Measurements from ENCODE around the gene GAB1. TPM values are rescaled to one million over a fixed set of nuclear protein-coding genes. Genes with fewer than 3 reads are reported as not detected.

The GAB1 gene
- total RNA-seq, 1 experiment from 2014 or later: 29.4 TPM

DNA sequence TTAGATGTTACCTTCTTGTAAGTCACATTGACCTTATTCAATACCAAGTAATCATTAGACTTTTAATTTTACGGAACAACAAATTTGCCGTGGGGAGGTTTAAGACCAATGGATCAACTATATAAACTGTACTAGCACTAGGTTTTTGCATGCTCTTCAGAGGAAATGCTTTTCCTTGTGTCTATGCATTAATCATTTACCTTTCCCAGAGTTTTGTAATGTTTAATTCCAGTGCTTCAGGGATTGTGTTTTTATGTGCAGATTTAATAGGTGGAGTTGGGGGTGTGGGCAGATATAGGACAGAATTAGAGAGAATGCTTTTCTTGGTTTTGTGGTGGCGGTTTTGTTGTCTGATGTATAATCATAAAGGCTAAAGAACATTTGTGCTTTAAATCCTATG lies 100.8 kb downstream of the GAB1 start:
- H3K27me3 ChIP-seq (ENCODE audit: insufficient read depth, low read depth): no peaks in the 10 kb centered on the region
- CTCF ChIA-PET: no interaction called here
- H3K4me2 ChIP-seq: no peak overlapping the region
- H3K4me1 ChIP-seq (replicated peaks; ENCODE audit: insufficient read depth): no peaks in the 10 kb centered on the region
- no peaks in the 10 kb centered on the region for H3K9me2 ChIP-seq (ENCODE audit: insufficient read depth)
- H3K27ac ChIP-seq: no peak overlapping the region
- H2AFZ ChIP-seq: no peak overlapping the region
- no peak for TF ChIP-seq EZH2 (IDR thresholded peaks at IDR 0.05; ENCODE audit: low read depth)
- TF ChIP-seq, protein P1, sequence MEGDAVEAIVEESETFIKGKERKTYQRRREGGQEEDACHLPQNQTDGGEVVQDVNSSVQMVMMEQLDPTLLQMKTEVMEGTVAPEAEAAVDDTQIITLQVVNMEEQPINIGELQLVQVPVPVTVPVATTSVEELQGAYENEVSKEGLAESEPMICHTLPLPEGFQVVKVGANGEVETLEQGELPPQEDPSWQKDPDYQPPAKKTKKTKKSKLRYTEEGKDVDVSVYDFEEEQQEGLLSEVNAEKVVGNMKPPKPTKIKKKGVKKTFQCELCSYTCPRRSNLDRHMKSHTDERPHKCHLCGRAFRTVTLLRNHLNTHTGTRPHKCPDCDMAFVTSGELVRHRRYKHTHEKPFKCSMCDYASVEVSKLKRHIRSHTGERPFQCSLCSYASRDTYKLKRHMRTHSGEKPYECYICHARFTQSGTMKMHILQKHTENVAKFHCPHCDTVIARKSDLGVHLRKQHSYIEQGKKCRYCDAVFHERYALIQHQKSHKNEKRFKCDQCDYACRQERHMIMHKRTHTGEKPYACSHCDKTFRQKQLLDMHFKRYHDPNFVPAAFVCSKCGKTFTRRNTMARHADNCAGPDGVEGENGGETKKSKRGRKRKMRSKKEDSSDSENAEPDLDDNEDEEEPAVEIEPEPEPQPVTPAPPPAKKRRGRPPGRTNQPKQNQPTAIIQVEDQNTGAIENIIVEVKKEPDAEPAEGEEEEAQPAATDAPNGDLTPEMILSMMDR (conservative IDR thresholded peaks at IDR 0.05): no peak
- H3F3A ChIP-seq (ENCODE audit: insufficient read depth, low read depth): no peaks in the 10 kb centered on the region
- no peak for DNase-seq
- no peaks in the 10 kb centered on the region for H4K20me1 ChIP-seq (ENCODE audit: insufficient read depth)
- intact Hi-C loops (cut with micrococcal nuclease; ENCODE audit: unreplicated experiment): no loop called here
- BruUV-seq (replicated peaks): no TSS peak
- no peaks in the 10 kb centered on the region for H3K79me2 ChIP-seq (ENCODE audit: low read depth)
- POLR2A ChIA-PET (ENCODE audit: unreplicated experiment): no interaction called here
- no peak overlapping the region for H3K4me3 ChIP-seq
- H3K9me3 ChIP-seq (ENCODE audit: insufficient read depth, low read depth): no peaks in the 10 kb centered on the region
- H3K36me3 ChIP-seq (ENCODE audit: low read depth): no peaks in the 10 kb centered on the region

DNA sequence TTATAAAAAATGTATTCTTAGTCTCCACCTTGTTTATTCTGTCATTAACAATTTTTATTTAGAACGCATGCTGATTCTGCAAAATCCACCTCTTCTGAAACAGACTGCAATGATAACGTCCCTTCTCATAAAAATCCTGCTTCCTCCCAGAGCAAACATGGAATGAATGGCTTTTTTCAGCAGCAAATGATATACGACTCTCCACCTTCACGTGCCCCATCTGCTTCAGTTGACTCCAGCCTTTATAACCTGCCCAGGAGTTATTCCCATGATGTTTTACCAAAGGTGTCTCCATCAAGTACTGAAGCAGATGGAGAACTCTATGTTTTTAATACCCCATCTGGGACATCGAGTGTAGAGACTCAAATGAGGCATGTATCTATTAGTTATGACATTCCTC lies 101.3 kb downstream of the GAB1 start:
- H3K4me2 ChIP-seq: no peak overlapping the region
- H3K27ac ChIP-seq: no peak overlapping the region
- ChIA-PET POLR2A (ENCODE audit: unreplicated experiment) (no interaction called here), CTCF (no interaction called here)
- H3K4me1 ChIP-seq (replicated peaks; ENCODE audit: insufficient read depth): no peaks in the 10 kb centered on the region
- no peaks in the 10 kb centered on the region for H3K79me2 ChIP-seq (ENCODE audit: low read depth)
- DNase-seq: no peak
- H4K20me1 ChIP-seq (ENCODE audit: insufficient read depth): no peaks in the 10 kb centered on the region
- H2AFZ ChIP-seq: no peak overlapping the region
- no peaks in the 10 kb centered on the region for H3F3A ChIP-seq (ENCODE audit: insufficient read depth, low read depth)
- no peaks in the 10 kb centered on the region for H3K9me2 ChIP-seq (ENCODE audit: insufficient read depth)
- H3K27me3 ChIP-seq (ENCODE audit: insufficient read depth, low read depth): no peaks in the 10 kb centered on the region
- no peak overlapping the region for H3K4me3 ChIP-seq
- no peak for TF ChIP-seq EZH2 (IDR thresholded peaks at IDR 0.05; ENCODE audit: low read depth)
- TF ChIP-seq, protein P1 (conservative IDR thresholded peaks at IDR 0.05): no peak
- H3K36me3 ChIP-seq (ENCODE audit: low read depth): no peaks in the 10 kb centered on the region
- intact Hi-C loops (cut with micrococcal nuclease; ENCODE audit: unreplicated experiment): no loop called here
- BruUV-seq (replicated peaks): no TSS peak
- H3K9me3 ChIP-seq (ENCODE audit: insufficient read depth, low read depth): no peaks in the 10 kb centered on the region

DNA sequence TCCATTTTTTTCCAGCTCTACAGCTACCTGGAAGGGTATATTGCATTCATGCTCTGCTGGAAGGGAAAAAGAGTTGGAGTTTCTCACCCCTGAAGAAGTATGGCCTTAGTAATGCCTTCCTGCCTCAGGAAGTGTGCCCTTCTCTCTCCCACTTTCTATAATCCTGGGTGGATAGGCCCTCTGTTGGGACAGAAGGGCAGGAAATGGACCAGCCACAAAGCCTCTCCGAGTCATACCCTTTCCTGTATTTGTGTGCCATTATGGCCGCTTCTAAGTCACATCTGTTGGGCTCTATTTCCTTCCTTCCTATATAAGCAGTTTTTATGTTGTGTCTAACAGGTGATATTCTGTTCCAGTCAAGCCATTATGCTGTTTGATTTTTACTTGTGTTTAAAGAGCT lies 102.0 kb downstream of the GAB1 start:
- no peak for TF ChIP-seq EZH2 (IDR thresholded peaks at IDR 0.05; ENCODE audit: low read depth)
- TF ChIP-seq, protein P1 (conservative IDR thresholded peaks at IDR 0.05): no peak
- Histone ChIP-seq H4K20me1 (ENCODE audit: insufficient read depth) (no peaks in the 10 kb centered on the region), H3F3A (ENCODE audit: insufficient read depth, low read depth) (no peaks in the 10 kb centered on the region), H3K36me3 (ENCODE audit: low read depth) (no peaks in the 10 kb centered on the region), H3K9me2 (ENCODE audit: insufficient read depth) (no peaks in the 10 kb centered on the region), H3K4me3 (no peak overlapping the region), H2AFZ (no peak overlapping the region), H3K9me3 (ENCODE audit: insufficient read depth, low read depth) (no peaks in the 10 kb centered on the region), H3K4me2 (no peak overlapping the region), H3K79me2 (ENCODE audit: low read depth) (no peaks in the 10 kb centered on the region), H3K4me1 (replicated peaks; ENCODE audit: insufficient read depth) (no peaks in the 10 kb centered on the region), H3K27ac (no peak overlapping the region), H3K27me3 (ENCODE audit: insufficient read depth, low read depth) (no peaks in the 10 kb centered on the region)
- DNase-seq: no peak
- BruUV-seq (replicated peaks): no TSS peak
- CTCF ChIA-PET: no interaction called here
- POLR2A ChIA-PET (ENCODE audit: unreplicated experiment): no interaction called here
- intact Hi-C loops (cut with micrococcal nuclease; ENCODE audit: unreplicated experiment): no loop called here

Data from PC-9 (cell line).